T-helper 1 cell (primary cell): ENCODE results near the gene CLIP1.
A peak's percentile ranks its signal among the peaks of the same experiment; 100 is the strongest.
"Not testable (repeated sequence)": the region's sequence is repeated elsewhere in the genome, so short reads cannot be mapped to it uniquely, and the experiment has no call there.

ENCODE experiments used
- DNase-seq, 5 donors: peaks; one replicate each; pipeline ENCODE4 v3.0.0-alpha.2; 2012 to 2020

CLIP1 gene

DNA sequence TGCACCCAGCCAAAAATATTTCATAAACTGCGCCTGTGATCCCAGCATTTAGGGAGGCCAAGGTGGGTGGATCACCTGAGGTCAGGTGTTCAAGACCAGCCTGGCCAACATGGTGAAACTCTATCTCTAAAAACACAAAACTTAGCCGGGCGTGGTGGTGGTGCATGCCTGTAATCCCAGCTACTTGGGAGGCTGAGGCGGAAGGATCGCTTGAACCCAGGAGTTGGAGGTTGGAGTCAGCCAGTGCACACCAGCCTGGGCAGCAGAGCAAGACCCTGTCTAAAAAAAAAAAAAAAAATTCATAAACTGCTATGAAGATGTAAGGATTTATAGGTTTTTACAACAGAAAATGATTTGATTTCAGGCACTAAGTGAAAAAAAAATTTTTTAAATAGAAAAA, 6.6 kb upstream of the CLIP1 start:
- DNase-seq = not testable (repeated sequence)

DNA sequence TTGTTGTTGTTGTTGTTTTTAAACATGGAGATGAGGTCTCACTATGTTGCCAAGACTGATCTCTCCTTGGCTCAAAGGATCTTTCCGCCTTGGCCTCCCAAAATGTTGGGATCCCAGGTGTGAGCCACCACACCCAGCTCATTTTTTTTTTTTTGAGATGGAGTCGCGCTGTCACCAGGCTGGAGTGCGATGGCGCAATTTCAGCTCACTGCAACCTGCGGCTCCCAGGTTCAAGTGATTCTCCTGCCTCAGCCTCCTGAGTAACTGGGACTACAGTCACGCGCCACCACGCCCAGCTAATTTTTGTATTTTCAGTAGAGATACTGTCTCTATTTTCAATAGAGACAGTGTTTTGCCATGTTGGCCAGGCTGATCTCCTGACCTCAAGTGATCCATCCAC, 4.9 kb upstream of the CLIP1 start:
- DNase-seq = no peak

DNA sequence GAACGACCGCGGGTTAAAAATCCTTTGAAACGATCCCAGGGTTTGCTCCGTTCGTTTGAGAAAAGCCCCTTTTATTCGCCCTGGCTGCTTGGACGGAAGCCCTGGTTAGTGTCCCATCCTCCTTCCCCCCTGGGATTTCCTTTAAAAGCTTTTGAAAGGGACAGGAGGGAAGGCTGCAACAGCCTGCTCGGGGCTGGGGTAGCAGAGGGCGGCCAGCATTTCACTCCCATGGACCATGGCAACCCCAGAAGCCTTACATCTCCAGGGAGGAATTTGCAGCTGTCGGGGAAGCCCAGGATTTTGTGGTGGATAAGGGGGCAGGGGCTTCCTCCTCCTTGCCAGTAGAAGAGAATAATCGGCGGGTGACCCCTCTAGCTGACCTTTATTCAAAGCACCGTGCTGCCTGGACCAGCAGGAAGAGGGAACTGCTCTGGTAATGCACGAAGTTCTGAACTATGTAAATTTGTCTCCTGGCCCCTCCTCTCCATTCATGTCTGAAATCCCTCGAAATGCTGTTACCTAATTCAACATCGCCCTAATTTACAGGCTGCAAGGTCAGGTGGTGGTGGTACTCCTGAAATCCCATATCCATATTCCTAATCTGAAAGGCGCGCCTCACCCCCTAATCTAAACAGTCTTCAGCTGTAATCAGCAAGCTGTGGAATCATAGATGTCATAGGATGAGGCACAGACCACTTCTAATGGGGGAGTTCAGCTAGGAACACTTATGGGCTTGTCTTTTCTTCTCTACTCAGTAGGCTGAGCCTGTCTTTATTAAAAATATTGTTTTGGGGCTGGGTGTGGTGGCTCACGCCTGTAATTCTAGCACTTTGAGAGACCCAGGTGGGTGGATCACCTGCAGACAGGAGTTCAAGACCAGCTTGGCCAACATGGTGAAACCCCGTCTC, 1.0 kb upstream of the CLIP1 start:
- no peak for DNase-seq

DNA sequence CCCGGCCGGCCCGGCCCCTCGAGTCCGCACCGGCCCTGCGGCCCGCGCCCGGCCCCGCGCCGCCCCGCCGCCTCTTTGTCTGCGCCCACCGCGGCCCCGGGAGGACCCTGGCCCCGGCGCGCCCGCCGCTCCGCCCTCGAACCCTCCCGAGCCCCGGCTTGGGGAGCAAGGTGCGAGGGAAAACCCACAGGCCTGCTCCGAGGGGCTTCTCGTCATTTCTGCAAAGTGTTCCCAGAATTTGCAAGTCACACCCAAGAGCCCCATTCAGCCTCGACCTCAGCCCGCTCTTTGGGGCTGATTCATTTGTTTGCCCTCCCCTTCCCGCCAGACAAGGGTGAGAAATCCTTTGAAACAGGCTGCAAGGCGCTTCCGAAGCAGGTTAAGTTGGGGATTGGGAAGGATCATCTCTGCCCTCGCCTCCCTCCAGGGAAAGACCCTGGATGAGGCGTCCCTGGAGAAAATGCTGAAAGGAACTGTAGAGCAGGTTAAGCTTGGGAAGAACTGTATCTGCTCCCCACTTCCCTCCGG, 325 bp upstream of the CLIP1 start:
- DNase-seq = peak in 2 of 5 donors; percentile 7 to 38

DNA sequence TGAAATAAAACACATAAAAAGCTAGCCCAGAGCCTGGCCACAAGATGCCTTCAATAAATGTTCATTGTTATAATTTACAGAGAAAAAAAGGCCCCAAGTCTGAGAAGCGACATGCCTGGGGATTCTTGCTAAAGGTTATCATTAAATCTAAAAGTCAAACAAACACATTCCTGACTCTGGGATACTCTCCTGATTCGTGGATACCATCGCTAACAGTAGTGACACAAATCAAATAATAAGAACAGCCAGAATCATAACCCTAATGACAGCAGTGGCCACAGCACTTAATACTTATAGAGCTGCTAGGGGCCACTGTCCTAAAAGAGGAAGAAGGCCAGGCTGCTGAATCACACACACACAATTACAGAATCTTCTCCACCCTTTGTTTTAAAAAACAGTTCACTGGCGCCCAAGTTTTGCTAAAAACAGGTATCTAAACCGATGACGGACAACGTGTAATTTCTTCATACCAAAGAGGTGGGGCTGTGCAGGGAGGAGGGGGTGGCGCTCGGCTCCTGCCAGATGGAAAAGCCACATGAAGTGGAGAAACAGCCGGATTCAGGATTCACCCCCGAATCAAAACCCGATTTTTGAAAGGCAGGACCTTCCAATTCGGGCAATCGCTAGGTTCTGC, 1.2 kb downstream of the CLIP1 start:
- DNase-seq = no peak

DNA sequence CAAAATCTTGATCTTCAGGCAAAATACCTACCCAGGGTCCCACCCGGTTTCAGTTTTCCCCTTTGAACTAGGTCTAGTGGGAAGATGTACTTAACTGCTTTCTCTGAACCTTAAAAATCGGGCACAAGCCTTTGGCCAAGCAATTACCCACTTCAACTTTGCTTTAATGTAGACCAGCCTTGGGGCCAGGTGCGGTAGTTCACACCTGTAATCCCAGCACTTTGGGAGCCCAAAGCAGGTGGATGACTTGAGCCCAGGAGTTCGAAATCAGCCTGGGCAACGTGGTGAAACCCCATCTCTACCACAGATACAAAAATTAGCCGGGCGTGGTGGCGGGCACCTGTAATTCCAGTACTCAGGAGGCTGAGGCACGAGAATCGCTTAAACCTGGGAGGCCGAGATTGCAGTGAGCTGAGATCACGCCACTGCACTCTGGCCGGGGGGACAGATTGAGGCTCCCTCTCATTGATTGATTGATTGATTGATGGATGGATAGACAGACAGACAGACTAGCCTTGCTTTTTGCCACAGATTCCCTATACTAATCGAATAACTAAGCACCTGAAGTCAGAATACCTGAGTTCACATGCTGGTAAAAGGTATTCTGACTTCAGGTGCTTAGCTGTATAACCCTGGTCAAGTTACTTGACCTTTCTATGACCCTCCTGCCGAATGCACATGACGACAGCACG, 1.9 kb downstream of the CLIP1 start:
- DNase-seq = no peak

DNA sequence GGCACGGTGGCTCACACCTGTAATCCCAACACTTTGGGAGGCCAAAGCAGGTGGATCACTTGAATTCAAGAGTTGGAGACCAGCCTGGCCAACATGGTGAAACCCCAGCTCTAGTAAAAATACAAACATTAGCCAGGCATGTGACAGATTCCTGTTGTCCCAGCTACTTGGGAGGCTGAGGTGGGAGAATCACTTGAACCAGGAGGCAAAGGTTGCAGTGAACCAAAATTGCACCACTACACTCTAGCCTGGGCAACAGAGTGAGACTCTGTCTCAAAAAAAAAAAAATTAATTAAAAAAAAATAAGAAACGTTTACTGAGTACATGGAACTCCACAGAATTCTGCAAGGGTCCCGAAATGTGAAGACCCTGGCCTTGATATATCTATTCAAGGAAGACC, 3.4 kb downstream of the CLIP1 start:
- not testable (repeated sequence) for DNase-seq

DNA sequence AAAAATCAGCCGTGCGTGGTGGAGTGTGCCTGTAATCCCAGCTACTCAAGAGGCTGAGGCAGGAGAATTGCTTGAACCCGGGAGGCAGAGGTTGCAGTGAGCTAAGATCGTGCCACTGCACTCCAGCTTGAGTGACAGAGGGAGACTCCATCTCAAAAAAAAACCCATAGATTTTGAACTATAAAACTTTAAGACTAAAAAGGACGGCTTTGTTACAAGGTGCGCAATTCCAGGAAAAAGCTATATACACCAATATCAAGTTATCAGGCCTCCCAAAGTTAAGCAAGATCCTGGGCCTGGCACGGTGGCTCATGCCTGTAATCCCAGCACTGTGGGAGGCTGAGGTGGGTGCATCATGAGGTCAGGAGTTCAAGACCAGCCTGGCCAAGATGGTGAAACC, 6.8 kb downstream of the CLIP1 start:
- DNase-seq = not testable (repeated sequence)

DNA sequence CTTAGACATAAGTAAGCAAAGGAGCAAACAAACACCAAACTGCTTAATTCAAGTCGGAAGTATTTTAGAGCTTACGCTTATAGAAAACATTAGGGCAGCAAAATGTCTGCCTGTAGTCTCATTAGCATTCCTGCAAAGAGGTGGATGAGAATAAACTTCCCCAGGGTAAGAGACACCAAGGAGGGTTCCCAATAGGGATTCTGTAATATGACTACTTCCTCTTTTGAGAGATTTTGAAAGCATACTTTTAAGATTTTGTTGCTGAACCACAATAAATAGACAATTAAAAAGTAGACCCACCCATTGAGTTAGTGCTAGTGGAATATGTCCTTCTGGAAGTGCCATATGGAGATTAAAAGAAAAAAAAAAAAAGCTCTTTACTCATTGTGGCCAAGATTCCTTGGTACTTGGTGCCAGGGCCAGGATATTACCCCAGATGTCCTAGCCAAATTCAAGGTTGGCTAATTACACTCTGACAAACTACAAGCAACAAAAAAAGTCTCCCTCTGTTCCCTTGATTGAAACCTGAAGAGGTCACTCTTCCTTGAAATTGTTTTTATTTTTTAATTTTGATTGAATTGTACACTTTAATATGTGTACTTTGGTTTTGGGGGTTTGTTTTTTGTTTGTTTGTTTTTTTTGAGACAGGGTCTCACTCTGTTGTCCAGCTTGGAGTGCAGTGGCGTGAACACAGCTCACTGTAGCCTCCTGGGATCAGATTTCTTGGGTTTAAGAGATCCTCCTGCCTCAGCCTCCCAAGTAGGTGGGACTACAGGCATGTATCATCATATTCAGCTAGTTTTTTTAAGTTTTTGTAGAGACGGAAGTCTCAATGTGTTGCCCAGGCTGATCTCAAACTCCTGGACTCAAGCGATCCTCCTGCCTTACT, 8.7 kb downstream of the CLIP1 start:
- DNase-seq = no peak

DNA sequence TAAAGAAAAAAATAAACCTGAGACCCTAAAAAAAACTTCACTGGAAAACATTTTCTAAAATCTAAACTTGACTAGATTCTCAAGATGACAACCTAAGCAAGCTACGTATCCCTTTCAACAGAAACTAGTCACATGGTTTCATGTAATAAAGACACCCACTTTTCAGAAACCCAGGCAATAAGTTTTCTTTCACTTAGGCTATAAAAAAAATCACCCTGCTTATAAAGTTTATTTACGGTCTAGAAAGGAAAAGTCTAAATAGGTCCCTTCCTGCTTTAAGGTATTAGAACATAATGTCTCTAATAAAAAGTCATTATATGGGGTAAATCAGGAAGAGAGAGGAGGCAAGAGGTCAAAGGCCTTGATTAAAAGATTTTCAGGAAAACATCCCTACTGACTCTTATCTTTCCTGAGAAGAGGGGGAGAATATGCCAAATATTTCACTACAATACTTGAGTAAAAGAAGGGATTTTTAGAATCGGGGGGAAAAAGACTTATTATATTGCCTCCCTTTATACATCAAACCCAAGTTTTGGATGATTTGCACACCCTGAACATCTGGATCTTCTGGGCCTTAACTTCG, 9.5 kb downstream of the CLIP1 start:
- DNase-seq = peak in 1 of 5 donors; percentile 66

DNA sequence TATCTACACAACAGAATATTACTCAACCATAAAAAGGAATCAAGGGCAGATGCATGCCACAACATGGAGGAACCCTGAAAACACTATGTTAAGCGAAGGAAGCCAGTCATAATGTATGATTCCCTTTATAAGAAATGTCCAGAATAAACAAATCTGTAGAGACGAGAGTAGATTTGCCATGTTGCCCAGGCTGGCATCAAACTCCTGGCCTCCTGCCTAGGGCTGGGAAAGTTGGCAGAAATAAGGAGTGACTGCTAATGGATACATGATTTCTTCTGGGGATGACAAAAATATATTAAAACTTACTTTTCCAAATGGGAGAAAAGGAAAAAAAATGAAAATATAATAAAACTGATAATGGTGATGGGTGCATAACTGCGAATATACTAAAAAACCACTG, 10.9 kb downstream of the CLIP1 start:
- no peak for DNase-seq

DNA sequence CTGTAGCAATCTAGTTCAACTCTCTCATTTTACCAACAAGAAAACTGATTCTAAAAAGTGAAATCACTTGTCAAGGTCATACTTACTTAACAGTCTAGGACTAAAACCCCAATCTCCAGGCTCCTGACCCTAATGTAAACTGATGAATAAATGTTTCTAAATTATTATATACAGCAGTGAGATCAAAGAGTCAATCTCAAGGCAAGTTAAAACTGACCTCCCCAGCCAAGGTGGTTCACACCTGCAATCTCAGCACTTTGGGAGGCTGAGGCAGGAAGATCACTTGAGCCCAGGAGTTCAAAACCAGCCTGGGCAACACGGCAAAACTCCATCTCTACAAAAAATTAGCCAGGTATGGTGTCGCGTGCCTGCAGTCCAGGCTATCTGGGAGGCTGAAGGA, 15.3 kb downstream of the CLIP1 start:
- no peak for DNase-seq

DNA sequence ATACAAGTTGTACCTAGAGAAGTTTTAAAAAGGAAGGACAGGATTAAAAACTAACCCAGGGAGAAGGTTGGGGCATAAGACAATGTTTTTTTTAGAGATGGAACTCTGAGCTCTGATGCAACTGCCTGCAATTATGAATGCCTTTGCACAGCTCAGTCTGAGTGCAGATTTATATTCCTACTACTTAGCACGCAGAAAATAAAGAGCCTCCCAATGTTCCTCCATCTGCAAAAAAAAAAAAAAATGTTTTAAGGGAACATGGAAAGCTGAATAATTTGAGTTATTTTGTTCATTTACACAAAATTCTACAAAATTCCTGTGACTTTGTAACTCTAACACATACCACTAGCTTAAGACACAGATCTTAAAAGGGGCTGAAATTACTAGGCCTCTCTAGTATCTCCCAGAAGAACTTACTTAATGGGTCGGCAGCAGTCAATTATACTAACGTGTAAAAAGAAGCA, 15.7 kb downstream of the CLIP1 start:
- peak in 1 of 5 donors; percentile 21 for DNase-seq

DNA sequence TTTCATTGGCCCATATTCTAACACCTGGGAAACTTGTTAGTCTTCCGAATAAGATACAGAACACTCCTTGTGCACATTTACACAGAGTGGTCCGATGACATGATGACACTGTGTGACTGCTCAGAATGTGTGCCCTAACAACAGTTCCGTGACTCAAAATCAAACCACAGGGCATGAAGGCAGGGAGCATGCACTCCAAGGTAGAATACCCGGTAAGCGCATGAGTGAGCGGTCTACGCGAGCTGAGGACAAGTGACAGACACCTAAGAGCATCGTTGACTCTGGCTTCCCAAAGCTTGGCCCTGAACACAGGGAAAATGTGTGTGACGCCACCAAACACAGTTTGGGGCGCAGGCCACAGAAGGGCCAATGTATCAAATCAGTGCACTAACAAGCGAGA, 18.6 kb downstream of the CLIP1 start:
- no peak for DNase-seq

DNA sequence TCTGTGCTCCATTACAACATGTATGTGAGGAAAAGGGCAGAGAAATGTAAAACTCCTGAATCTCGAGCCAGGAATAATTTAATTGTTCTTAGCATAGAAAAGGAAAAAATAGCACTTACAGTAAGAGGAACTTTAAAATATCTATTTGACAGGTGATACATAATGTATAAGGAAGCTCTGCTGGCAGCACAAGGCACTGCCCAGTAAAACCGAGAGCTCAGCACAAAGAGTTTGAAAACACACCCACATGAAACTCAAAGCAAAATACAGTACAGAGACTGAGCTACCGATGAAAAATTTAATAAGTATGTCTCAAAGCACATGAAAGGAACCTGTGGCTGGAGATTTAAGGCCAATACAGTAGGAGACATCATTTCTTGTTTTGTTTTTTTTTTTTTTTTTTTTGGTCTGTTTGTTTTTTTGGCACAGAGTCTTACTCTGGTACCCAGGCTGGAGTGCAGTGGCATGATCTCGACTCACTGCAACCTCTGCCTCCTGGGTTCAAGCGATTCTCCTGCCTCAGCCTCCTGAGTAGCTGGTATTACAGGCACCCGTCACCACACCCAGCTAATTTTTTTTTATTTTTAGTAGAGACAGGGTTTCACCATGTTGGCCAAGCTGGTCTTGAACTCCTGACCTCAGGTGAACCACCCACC, 19.2 kb downstream of the CLIP1 start:
- DNase-seq = peak in 1 of 5 donors; percentile 49

DNA sequence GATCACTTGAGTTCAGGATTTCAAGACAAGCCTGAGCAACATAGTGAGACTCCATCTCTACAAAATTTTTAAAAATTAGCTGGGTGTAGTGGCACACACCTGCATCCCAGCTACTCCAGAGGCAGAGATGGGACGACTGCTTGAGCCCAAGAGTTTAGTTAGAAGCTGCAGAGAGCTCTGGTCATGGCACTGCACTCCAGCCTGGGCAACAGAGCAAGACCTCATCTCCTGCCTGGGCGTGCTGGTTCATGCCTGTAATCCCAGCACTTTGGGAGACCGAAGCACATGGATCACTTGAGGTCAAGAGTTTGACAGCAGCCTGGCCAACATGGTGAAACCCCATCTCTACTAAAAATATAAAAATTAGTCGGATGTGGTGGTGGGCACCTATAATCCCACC, 20.2 kb downstream of the CLIP1 start:
- DNase-seq = no peak

DNA sequence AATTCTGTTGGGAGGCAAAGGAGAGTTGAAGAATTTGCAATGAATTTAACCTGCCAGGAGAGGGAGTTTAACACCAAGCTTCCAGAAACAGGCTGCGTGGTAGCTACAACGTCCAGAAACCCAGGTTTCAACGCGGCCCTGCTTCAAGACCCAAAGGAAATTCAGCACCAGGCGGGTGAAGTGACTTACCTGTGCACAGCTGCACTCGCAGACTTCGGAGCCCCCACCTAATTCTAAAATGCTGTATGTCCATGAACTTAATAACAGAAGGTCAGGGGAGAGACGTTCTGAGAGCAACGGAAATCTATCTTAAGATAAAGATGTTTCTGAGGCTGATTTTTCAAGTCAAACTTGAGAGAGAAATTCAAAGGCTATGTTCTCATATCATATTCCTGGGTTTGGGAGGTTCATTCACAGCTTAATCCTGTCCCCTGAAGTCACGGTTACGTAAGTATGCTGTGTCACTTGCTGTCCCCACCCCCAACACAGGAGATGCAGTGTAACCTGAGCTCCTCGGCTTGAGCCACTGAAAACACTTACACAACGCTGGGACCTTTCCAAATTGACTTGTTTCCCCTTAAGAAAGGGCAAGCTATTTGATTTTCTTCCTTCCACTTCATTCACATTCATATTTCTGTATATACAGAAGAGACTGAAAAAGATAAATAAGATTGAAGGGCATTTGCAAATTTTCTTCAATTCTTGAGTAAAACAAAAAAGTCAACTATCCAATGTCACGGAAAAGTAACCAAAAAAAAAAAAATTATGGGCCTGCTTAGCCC, 22.7 kb downstream of the CLIP1 start:
- DNase-seq = peak in 4 of 5 donors; percentile 27 to 73 (median 41)

DNA sequence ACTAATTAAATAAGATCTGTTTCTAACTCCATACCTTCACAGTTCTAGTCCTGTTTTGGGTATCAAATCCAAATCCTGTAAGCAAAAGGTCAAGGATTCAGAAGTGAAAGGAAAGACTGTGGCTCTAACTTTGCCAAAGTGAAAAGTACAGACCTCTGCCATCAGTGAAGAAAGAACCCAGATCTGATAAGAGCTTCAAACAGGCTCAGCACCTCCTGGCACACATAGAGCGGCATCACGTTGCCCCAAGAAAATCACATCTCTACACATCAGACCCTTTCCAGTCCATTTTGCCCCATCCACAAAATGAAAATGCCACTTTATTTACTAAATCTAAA, 23.2 kb downstream of the CLIP1 start:
- no peak for DNase-seq

DNA sequence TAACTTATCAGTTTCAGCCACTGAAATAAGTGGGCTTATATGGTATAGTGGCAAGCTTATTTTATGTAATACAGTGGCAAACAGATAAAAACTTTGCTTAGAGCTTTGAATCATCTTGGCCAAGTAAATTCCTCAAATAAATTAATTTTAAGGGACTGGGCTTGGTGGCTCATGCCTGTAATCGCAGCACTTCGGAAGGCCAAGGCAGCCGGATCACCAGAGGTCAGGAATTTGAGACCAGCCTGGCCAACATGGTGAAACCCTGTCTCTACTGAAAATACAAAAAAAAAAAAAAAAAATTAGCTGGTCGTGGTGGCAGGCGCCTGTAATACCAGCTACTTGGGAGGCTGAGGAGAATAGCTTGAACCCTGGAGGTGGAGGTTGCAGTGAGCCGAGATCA, 24.5 kb downstream of the CLIP1 start:
- DNase-seq = not testable (repeated sequence)

DNA sequence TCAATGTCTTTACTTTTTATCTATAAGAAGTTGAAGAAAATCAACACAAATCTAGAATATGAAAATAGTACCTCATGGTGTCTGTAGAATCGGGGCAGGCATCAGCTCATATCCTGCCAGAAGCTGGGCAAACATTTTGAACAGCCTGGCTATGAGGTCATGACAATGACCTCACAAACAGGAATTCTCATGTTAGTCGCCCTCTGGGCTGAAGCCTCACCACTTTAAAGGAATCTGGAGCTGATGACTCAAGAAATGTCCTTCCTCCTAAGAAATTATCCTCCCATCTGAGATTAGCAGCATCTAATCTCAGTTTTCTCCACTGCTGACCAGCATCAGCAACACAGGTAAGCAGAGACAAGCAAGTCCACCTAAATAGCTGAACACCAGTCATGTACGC, 27.1 kb downstream of the CLIP1 start:
- no peak for DNase-seq
